Esophagus muscularis mucosa (tissue), 3 donors: ENCODE data around the gene RAPGEF1.

ENCODE experiments used
- CTCF ChIP-seq, 3 experiments: fragments of 200-600 bp in 2 of 3; fragments of 450-650 bp in 1 of 3; sonication (generic) in 2 of 3; IDR thresholded peaks; one replicate each; pipeline ENCODE4 v1.5.1; 2017 to 2019; ENCODE audit warnings: antibody characterized with exemption in 3 of 3, mild to moderate bottlenecking in 2 of 3, moderate library complexity in 1 of 3
- EP300 ChIP-seq: sonication (generic); formaldehyde crosslinking; IDR thresholded peaks from one replicate; pipeline ENCODE4 v1.6.1; 2017; ENCODE audit warnings: antibody characterized with exemption

- TF ChIP-seq CTCF (IDR thresholded peaks at IDR 0.05) (no peak), EP300 (no peak)
These were observed 152.0 kb downstream of the RAPGEF1 start for GRCh38 chr9:131587906-131588305.
